ENCODE results near the gene RNF151.

GRCh38 chr16:1958715-1959268 is 7.9 kb upstream of the RNF151 start:
- TF ChIP-seq, protein P1, sequence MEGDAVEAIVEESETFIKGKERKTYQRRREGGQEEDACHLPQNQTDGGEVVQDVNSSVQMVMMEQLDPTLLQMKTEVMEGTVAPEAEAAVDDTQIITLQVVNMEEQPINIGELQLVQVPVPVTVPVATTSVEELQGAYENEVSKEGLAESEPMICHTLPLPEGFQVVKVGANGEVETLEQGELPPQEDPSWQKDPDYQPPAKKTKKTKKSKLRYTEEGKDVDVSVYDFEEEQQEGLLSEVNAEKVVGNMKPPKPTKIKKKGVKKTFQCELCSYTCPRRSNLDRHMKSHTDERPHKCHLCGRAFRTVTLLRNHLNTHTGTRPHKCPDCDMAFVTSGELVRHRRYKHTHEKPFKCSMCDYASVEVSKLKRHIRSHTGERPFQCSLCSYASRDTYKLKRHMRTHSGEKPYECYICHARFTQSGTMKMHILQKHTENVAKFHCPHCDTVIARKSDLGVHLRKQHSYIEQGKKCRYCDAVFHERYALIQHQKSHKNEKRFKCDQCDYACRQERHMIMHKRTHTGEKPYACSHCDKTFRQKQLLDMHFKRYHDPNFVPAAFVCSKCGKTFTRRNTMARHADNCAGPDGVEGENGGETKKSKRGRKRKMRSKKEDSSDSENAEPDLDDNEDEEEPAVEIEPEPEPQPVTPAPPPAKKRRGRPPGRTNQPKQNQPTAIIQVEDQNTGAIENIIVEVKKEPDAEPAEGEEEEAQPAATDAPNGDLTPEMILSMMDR (IDR thresholded peaks at IDR 0.05) = no peak
- TF ChIP-seq EP300 (IDR thresholded peaks at IDR 0.05) = no peak
